Measurements from ENCODE around the gene CYP1B1. TPM values are rescaled to one million over a fixed set of nuclear protein-coding genes. Genes with fewer than 3 reads are reported as not detected.

CYP1B1 gene
- total RNA-seq, 2 donors from 2014 or later = 4.8 to 6.3 TPM

DNA sequence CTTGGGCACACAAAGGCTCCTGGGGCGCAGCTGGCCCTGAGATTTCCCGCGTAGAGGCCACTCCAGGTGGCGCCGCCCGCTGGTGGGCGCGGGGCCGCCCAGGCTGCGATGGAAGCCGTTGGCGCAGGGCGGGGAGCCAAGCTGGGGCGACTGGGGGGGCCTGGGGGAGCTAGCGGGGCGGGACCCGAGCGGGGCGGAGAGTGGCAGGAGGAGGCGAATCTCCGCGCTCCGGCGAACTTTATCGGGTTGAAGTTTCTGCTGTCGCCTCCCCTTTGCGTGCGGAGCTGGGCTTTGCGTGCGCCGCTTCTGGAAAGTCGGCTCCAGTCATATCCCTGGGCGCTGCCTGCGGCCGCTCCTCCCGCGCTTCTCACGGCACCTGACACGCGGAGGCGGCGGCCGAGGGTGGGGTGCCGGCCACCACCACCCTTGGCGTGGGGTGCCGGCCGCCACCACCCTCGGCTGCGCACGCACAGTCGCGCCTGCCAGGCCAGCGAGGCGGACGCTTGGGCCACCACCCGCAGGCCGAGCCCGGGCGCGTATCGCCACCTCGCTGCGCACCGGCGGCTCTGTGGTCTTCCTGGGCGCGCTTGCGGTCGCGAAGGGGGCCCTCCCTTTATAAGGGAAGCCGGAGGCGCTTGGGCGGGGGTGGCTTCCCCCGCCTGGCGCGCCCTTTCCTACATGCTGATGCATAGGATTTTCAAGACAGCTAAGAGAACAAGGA lies 919 bp upstream of the CYP1B1 start:
- peak overlapping the region; percentile 60 for H3K9ac ChIP-seq (ENCODE audit: extremely low read depth, low read length, poor library complexity, severe bottlenecking)
- Mint-ChIP-seq H3K4me3 (peak overlapping the region; percentile 57), H3K36me3 (ENCODE audit: low read depth) (peaks cover 23% of the 10 kb centered on the region), H3K9me3 (no peaks in the 10 kb centered on the region), H3K27me3 (ENCODE audit: insufficient read depth) (peaks cover 43% of the 10 kb centered on the region), H3K4me1 (peaks cover 48% of the 10 kb centered on the region), H3K27ac (peak overlapping the region; percentile 92)
- H3K4me1 ChIP-seq (ENCODE audit: control insufficient read depth, insufficient read depth, low read length) = no peaks in the 10 kb centered on the region
- peaks cover 21% of the 10 kb centered on the region for H3K36me3 ChIP-seq (ENCODE audit: control insufficient read depth, insufficient read depth, low read length)
- no peaks in the 10 kb centered on the region for H3K9me3 ChIP-seq (ENCODE audit: control insufficient read depth, low read length)
- WGBS, 2 experiments (ENCODE audit: insufficient coverage in 1 of 2, insufficient read length in 1 of 2) = 0% methylated on average over 3 to 76 of the region's 76 CpGs
- TF ChIP-seq, protein P1, sequence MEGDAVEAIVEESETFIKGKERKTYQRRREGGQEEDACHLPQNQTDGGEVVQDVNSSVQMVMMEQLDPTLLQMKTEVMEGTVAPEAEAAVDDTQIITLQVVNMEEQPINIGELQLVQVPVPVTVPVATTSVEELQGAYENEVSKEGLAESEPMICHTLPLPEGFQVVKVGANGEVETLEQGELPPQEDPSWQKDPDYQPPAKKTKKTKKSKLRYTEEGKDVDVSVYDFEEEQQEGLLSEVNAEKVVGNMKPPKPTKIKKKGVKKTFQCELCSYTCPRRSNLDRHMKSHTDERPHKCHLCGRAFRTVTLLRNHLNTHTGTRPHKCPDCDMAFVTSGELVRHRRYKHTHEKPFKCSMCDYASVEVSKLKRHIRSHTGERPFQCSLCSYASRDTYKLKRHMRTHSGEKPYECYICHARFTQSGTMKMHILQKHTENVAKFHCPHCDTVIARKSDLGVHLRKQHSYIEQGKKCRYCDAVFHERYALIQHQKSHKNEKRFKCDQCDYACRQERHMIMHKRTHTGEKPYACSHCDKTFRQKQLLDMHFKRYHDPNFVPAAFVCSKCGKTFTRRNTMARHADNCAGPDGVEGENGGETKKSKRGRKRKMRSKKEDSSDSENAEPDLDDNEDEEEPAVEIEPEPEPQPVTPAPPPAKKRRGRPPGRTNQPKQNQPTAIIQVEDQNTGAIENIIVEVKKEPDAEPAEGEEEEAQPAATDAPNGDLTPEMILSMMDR (conservative IDR thresholded peaks at IDR 0.05) = peak; percentile 34
- H3K27me3 ChIP-seq (ENCODE audit: control insufficient read depth, insufficient read depth, low read length, poor library complexity, severe bottlenecking) = peaks cover 38% of the 10 kb centered on the region
- peak overlapping the region; percentile 68 for H3K4me3 ChIP-seq (ENCODE audit: low read length)
- no peak overlapping the region for H3K27ac ChIP-seq (ENCODE audit: low read depth, low read length)
- DNase-seq = peak; percentile 91

DNA sequence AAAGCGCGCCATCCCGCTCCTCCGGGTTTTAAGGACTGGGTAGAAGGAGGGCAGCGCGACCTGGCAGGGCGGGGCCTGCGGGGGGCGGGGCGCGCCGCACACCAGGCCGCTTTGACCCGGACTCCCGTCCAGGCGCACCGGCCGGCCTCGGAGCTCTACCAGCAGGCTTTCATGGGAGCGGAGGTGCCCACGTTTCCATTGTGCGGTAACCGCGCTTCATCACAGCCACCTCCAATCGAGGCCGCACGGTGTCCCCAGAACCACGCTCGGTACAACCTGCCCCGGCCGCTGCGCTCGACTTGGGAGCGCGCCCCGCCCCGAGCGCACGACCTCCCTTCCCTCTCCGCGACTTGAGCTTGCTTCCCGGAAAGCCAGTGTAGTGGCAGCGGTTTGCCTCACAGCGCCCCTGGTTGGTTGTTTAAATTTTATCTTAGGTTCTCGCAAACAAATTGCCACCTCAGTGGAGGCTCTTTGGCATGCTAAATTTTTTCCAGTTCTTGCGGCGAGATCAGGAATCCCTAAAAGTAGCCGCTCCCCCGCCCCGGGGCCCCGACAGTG lies 280 bp upstream of the CYP1B1 start:
- peak; percentile 96 for DNase-seq
- TF ChIP-seq, protein P1 (conservative IDR thresholded peaks at IDR 0.05) = peak; percentile 83
- Mint-ChIP-seq H3K4me1 (peaks cover 43% of the 10 kb centered on the region), H3K4me3 (peak overlapping the region; percentile 57), H3K27ac (peak overlapping the region; percentile 92), H3K27me3 (ENCODE audit: insufficient read depth) (peaks cover 45% of the 10 kb centered on the region), H3K36me3 (ENCODE audit: low read depth) (peaks cover 21% of the 10 kb centered on the region), H3K9me3 (no peaks in the 10 kb centered on the region)
- peak overlapping the region; percentile 68 for H3K4me3 ChIP-seq (ENCODE audit: low read length)
- H3K9me3 ChIP-seq (ENCODE audit: control insufficient read depth, low read length) = no peaks in the 10 kb centered on the region
- H3K27ac ChIP-seq (ENCODE audit: low read depth, low read length) = no peak overlapping the region
- peaks cover 21% of the 10 kb centered on the region for H3K36me3 ChIP-seq (ENCODE audit: control insufficient read depth, insufficient read depth, low read length)
- peak overlapping the region; percentile 60 for H3K9ac ChIP-seq (ENCODE audit: extremely low read depth, low read length, poor library complexity, severe bottlenecking)
- H3K4me1 ChIP-seq (ENCODE audit: control insufficient read depth, insufficient read depth, low read length) = no peaks in the 10 kb centered on the region
- WGBS, 2 experiments (ENCODE audit: insufficient coverage in 1 of 2, insufficient read length in 1 of 2) = 0% methylated on average over 24 to 51 of the region's 51 CpGs
- H3K27me3 ChIP-seq (ENCODE audit: control insufficient read depth, insufficient read depth, low read length, poor library complexity, severe bottlenecking) = peaks cover 38% of the 10 kb centered on the region

DNA sequence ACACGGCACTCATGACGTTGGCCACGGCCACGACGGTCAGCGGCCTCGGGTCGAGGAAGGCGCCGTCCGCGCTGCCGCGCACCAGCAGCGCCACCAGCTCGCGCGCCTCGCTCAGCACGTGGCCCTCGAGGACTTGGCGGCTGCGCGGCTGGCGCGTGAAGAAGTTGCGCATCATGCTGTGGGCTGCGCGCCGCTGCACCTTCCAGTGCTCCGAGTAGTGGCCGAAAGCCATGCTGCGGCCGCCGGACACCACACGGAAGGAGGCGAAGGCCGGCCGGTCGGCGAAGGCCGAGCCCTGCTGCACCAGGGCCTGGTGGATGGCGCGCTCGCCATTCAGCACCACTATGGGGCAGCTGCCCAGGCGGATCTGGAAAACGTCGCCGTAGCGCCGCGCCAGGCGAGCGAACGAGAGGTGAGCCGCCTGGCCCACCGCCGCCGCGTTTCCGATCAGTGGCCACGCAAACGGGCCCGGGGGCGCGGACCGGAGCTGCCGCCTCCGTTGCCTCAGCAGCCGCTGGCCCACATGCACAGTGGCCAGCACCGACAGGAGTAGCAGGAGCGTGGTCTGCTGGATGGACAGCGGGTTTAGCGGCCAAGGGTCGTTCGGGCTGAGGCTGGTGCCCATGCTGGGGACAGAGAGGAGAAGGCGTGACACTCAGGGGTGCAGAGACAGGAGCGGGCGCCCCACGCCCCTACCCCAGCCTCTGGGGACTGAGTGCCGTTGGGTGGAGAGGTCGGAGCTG lies 1.0 kb downstream of the CYP1B1 start:
- H3K9ac ChIP-seq (ENCODE audit: extremely low read depth, low read length, poor library complexity, severe bottlenecking) = no peak overlapping the region
- H3K27me3 ChIP-seq (ENCODE audit: control insufficient read depth, insufficient read depth, low read length, poor library complexity, severe bottlenecking) = peaks cover 38% of the 10 kb centered on the region

More for the DNA sequence above, 1.0 kb downstream of the CYP1B1 start:
- Mint-ChIP-seq H3K27me3 (ENCODE audit: insufficient read depth) (peaks cover 49% of the 10 kb centered on the region), H3K9me3 (no peaks in the 10 kb centered on the region), H3K27ac (no peak overlapping the region), H3K36me3 (ENCODE audit: low read depth) (peaks cover 11% of the 10 kb centered on the region), H3K4me1 (peaks cover 30% of the 10 kb centered on the region), H3K4me3 (peak overlapping the region; percentile 57)
- 27 to 61% methylated on average over 6 to 82 of the region's 82 CpGs for WGBS, 2 experiments (ENCODE audit: insufficient coverage in 1 of 2, insufficient read length in 1 of 2)
- no peaks in the 10 kb centered on the region for H3K9me3 ChIP-seq (ENCODE audit: control insufficient read depth, low read length)
- peaks cover 13% of the 10 kb centered on the region for H3K36me3 ChIP-seq (ENCODE audit: control insufficient read depth, insufficient read depth, low read length)
- no peak overlapping the region for H3K27ac ChIP-seq (ENCODE audit: low read depth, low read length)
- TF ChIP-seq, protein P1 (conservative IDR thresholded peaks at IDR 0.05) = peak; percentile 9
- DNase-seq = peak; percentile 88
- peak overlapping the region; percentile 68 for H3K4me3 ChIP-seq (ENCODE audit: low read length)
- H3K4me1 ChIP-seq (ENCODE audit: control insufficient read depth, insufficient read depth, low read length) = no peaks in the 10 kb centered on the region

Data from endodermal cell (in vitro differentiated cells).